ENCODE measurements around the gene FAM171A2. TPM values are rescaled to one million over a fixed set of nuclear protein-coding genes. Genes with fewer than 3 reads are reported as not detected.

FAM171A2 gene
- total and polyA plus RNA-seq, 2 of the 4 experiments (the other 2 are of a cell fraction): 3.2 to 5.9 TPM

- in situ Hi-C loops (cut with MboI; ENCODE audit: low sequenced_read_pairs) (loop anchor here (10.0 kb wide), 1 partner anchor 235 kb away; no protein-coding TSS in a partner anchor), dilution Hi-C loops (cut with HindIII; ENCODE audit: low sequenced_read_pairs, unreplicated experiment) (no loop called here), intact Hi-C loops (cut with micrococcal nuclease) (no loop called here)
- H4K8ac ChIP-seq (ENCODE audit: low read depth in 2 of 2, low read length in 2 of 2): no peak overlapping the region
- H3K23ac ChIP-seq (ENCODE audit: low read depth, low read length): no peak overlapping the region
- no peak overlapping the region for H2AFZ ChIP-seq (replicated peaks; ENCODE audit: low read length, poor library complexity)
- no peaks in the 10 kb centered on the region for H4K20me1 ChIP-seq (ENCODE audit: insufficient read depth, low read length)
- H3K4me2 ChIP-seq (ENCODE audit: low read depth, low read length): no peak overlapping the region
- H3K4ac ChIP-seq (ENCODE audit: low read depth, low read length): no peak overlapping the region
- DNase-seq (no peak), ATAC-seq (ENCODE audit: low read depth) (no peak)
- no peak overlapping the region for H2BK120ac ChIP-seq (ENCODE audit: low read depth, low read length)
- H3K18ac ChIP-seq (ENCODE audit: low read depth, low read length): no peak overlapping the region
- H4K91ac ChIP-seq (ENCODE audit: insufficient read depth, low read depth, low read length): no peak overlapping the region
- no peaks in the 10 kb centered on the region for H3K9me1 ChIP-seq (ENCODE audit: insufficient read depth, low read length)
- no CpG with 5 or more reads among the region's 7 CpGs for whole genome bisulfite sequencing, 2 experiments (ENCODE audit: extremely low coverage in 2 of 2, insufficient read length in 1 of 2)
- H3K14ac ChIP-seq (replicated peaks; ENCODE audit: low read depth, low read length): no peak overlapping the region
- no TSS peak for BruUV-seq (replicated peaks)
- H2AK5ac ChIP-seq (ENCODE audit: low read depth, low read length): no peak overlapping the region
- no peak overlapping the region for H3K9ac ChIP-seq (ENCODE audit: low read depth, low read length)
- H2AK9ac ChIP-seq (replicated peaks; ENCODE audit: low read depth, low read length, poor library complexity): no peak overlapping the region
- no peak overlapping the region for H3K56ac ChIP-seq (ENCODE audit: extremely low read depth, insufficient read depth, low read length)
- H3K27ac ChIP-seq (ENCODE audit: insufficient read depth, low read length): no peak overlapping the region
- TF ChIP-seq RFX5 (IDR thresholded peaks at IDR 0.05; ENCODE audit: low read depth, low read length) (no peak), MXI1 (IDR thresholded peaks at IDR 0.05; ENCODE audit: borderline replicate concordance, low read depth, low read length) (no peak), MAFK (IDR thresholded peaks at IDR 0.05; ENCODE audit: low read depth, low read length) (no peak), SMC3 (IDR thresholded peaks at IDR 0.05; ENCODE audit: low read depth, low read length) (no peak), CEBPB (IDR thresholded peaks at IDR 0.05; ENCODE audit: low read depth, low read length) (no peak), ELK1 (IDR thresholded peaks at IDR 0.05; ENCODE audit: borderline replicate concordance, low read depth, low read length) (no peak), MAZ (IDR thresholded peaks at IDR 0.05; ENCODE audit: borderline replicate concordance, low read depth, low read length) (no peak), RAD21 (IDR thresholded peaks at IDR 0.05; ENCODE audit: low read length) (no peak), FOS (IDR thresholded peaks at IDR 0.05; ENCODE audit: low read depth, low read length) (no peak)
- TF ChIP-seq, protein P1, sequence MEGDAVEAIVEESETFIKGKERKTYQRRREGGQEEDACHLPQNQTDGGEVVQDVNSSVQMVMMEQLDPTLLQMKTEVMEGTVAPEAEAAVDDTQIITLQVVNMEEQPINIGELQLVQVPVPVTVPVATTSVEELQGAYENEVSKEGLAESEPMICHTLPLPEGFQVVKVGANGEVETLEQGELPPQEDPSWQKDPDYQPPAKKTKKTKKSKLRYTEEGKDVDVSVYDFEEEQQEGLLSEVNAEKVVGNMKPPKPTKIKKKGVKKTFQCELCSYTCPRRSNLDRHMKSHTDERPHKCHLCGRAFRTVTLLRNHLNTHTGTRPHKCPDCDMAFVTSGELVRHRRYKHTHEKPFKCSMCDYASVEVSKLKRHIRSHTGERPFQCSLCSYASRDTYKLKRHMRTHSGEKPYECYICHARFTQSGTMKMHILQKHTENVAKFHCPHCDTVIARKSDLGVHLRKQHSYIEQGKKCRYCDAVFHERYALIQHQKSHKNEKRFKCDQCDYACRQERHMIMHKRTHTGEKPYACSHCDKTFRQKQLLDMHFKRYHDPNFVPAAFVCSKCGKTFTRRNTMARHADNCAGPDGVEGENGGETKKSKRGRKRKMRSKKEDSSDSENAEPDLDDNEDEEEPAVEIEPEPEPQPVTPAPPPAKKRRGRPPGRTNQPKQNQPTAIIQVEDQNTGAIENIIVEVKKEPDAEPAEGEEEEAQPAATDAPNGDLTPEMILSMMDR (conservative IDR thresholded peaks at IDR 0.05; ENCODE audit: low read depth, low read length): no peak
- TF ChIP-seq, protein P2, sequence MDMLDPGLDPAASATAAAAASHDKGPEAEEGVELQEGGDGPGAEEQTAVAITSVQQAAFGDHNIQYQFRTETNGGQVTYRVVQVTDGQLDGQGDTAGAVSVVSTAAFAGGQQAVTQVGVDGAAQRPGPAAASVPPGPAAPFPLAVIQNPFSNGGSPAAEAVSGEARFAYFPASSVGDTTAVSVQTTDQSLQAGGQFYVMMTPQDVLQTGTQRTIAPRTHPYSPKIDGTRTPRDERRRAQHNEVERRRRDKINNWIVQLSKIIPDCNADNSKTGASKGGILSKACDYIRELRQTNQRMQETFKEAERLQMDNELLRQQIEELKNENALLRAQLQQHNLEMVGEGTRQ (IDR thresholded peaks at IDR 0.05; ENCODE audit: low read depth, low read length): no peak
- H3K27me3 ChIP-seq (ENCODE audit: control insufficient read depth, insufficient read depth, low read length): no peaks in the 10 kb centered on the region
- POLR2A ChIA-PET (ENCODE audit: unreplicated experiment): no interaction called here
- no peak overlapping the region for H4K5ac ChIP-seq (ENCODE audit: low read depth, low read length)
- no peak overlapping the region for H3K4me3 ChIP-seq (ENCODE audit: insufficient read depth, low read depth, low read length)
- H3K9me3 ChIP-seq (ENCODE audit: control insufficient read depth, insufficient read depth, low read length): no peaks in the 10 kb centered on the region
- CTCF ChIA-PET: interaction anchor here (0.6 kb wide), 2 partner anchors 101 to 171 kb away, joined by 3 read pairs; no protein-coding TSS in a partner anchor
- no peak overlapping the region for H2BK5ac ChIP-seq (ENCODE audit: low read depth, low read length, poor library complexity, severe bottlenecking)
- no peak overlapping the region for H2BK20ac ChIP-seq (ENCODE audit: low read depth, low read length)
- no peaks in the 10 kb centered on the region for H3K4me1 ChIP-seq (ENCODE audit: control insufficient read depth, insufficient read depth, low read length)
- 0 out of 2 replicates have a peak, but pooled peaks cover 1% of the 10 kb centered on the region for H3K36me3 ChIP-seq (ENCODE audit: control insufficient read depth, insufficient read depth, low read length)
- H2BK15ac ChIP-seq (ENCODE audit: low read depth, low read length): no peak overlapping the region
- H3K79me1 ChIP-seq (ENCODE audit: low read depth in 1 of 2, low read length in 2 of 2): peaks cover 12 to 29% of the 10 kb centered on the region in 2 experiments; a peak in 3 of 4 replicates
These were observed 45.8 kb upstream of the FAM171A2 start for GRCh38 chr17:44409309-44410028.

All from IMR-90 (cell line).